SK-N-SH (cell line): ENCODE data around the gene CD81. TPM values are rescaled to one million over a fixed set of nuclear protein-coding genes. Genes with fewer than 3 reads are reported as not detected.
"Not testable (repeated sequence)": the region's sequence is repeated elsewhere in the genome, so short reads cannot be mapped to it uniquely, and the experiment has no call there.

Experiments used
- CTCF ChIA-PET: fragments of 300-600, 350-600 bp; formaldehyde crosslinking; extraction: SDS; loops from one replicate; lab custom pipeline; 2021; lab: Yijun Ruan, JAX
- POLR2A ChIA-PET: fragments of 350-600 bp; sonication (Branson Sonifier 250); formaldehyde crosslinking; extraction: SDS; loops from one replicate; lab custom pipeline; 2020; ENCODE audit warnings: antibody characterized with exemption, inconsistent platforms; lab: Yijun Ruan, JAX
- DNase-seq: peaks from one replicate; pipeline ENCODE4 v3.0.0; 2012
- H2AFZ ChIP-seq: fragments of 200-600 bp; sonication (generic); 2 replicates; pipeline ENCODE4 v1.8.1; 2016; ENCODE audit warnings: antibody characterized with exemption, mild to moderate bottlenecking, low read depth
- H3F3A ChIP-seq: fragments of 200-600 bp; sonication (generic); replicated peaks from 2 replicates; pipeline ENCODE3; 2016; ENCODE audit warnings: antibody characterized with exemption, mild to moderate bottlenecking; ENCODE audit not compliant: insufficient read depth
- H3K27ac ChIP-seq, 2 experiments: fragments of 200-500 bp in 1 of 2; fragments of 200-600 bp in 1 of 2; sonication (Bioruptor generic) in 1 of 2; sonication (generic), shearing (Covaris generic) in 1 of 2; 2 replicates each; pipeline versions ENCODE4 v1.5.1 to v1.6.1; 2014 to 2016; ENCODE audit warnings: low read depth in 2 of 2, inconsistent platforms in 1 of 2, low read length in 1 of 2, mild to moderate bottlenecking in 1 of 2, mixed read lengths in 1 of 2
- H3K27me3 ChIP-seq: fragments of 200-600 bp; sonication (generic), shearing (Covaris generic); 2 replicates; pipeline ENCODE4 v1.6.1; 2016; ENCODE audit warnings: mixed run types; ENCODE audit not compliant: insufficient read depth
- H3K36me3 ChIP-seq, 2 experiments: fragments of 200-500 bp in 1 of 2; fragments of 200-600 bp in 1 of 2; sonication (Bioruptor generic) in 1 of 2; sonication (generic) in 1 of 2; replicated peaks in 1 of 2; 2 replicates each; pipeline versions ENCODE3 to v1.5.1; 2014 to 2016; ENCODE audit warnings: low read length in 1 of 2, mild to moderate bottlenecking in 1 of 2; ENCODE audit not compliant: insufficient read depth in 2 of 2, control insufficient read depth in 1 of 2
- H3K4me1 ChIP-seq, 2 experiments: fragments of 200-500 bp in 1 of 2; fragments of 200-600 bp in 1 of 2; sonication (Bioruptor generic) in 1 of 2; sonication (generic), shearing (Covaris generic) in 1 of 2; 2 replicates each; pipeline versions ENCODE4 v1.5.1 to v1.6.1; 2014 to 2016; ENCODE audit warnings: low read depth in 1 of 2, low read length in 1 of 2, mixed run types in 1 of 2; ENCODE audit not compliant: insufficient read depth in 2 of 2, control insufficient read depth in 1 of 2
- H3K4me2 ChIP-seq: fragments of 200-600 bp; sonication (generic), shearing (Covaris generic); 2 replicates; pipeline ENCODE4 v1.6.1; 2017; ENCODE audit warnings: mixed run types
- H3K4me3 ChIP-seq, 2 experiments: fragments of 200-500 bp in 1 of 2; fragments of 200-600 bp in 1 of 2; sonication (Bioruptor generic) in 1 of 2; sonication (generic), shearing (Covaris generic) in 1 of 2; 2 replicates each; pipeline versions ENCODE4 v1.5.1 to v1.8.1; 2014 to 2016; ENCODE audit warnings: low read depth in 2 of 2, inconsistent platforms in 1 of 2, low read length in 1 of 2, mild to moderate bottlenecking in 1 of 2, mixed read lengths in 1 of 2, moderate library complexity in 1 of 2
- H3K79me2 ChIP-seq: fragments of 200-600 bp; sonication (generic); 2 replicates; pipeline ENCODE4 v1.8.1; 2017; ENCODE audit warnings: mild to moderate bottlenecking; ENCODE audit not compliant: insufficient read depth
- H3K9ac ChIP-seq: fragments of 200-600 bp; sonication (generic); 2 replicates; pipeline ENCODE4 v1.6.1; 2017; ENCODE audit warnings: mixed run types
- H3K9me2 ChIP-seq: fragments of 200-600 bp; sonication (generic); 2 replicates; pipeline ENCODE4 v1.6.1; 2017; ENCODE audit warnings: mixed run types
- H3K9me3 ChIP-seq: fragments of 200-600 bp; sonication (generic); 2 replicates; pipeline ENCODE4 v1.6.1; 2017; ENCODE audit warnings: mixed run types, mild to moderate bottlenecking, moderate library complexity
- H4K20me1 ChIP-seq: fragments of 200-600 bp; sonication (generic); 2 replicates; pipeline ENCODE4 v1.6.1; 2017; ENCODE audit warnings: mild to moderate bottlenecking, mixed run types; ENCODE audit not compliant: insufficient read depth
- ELF1 ChIP-seq: IDR thresholded peaks from 2 replicates; pipeline ENCODE4 v1.4.0; 2012
- FOSL2 ChIP-seq: IDR thresholded peaks from 2 replicates; pipeline ENCODE4 v1.4.0; 2012; ENCODE audit warnings: low read depth, mild to moderate bottlenecking, moderate library complexity, borderline replicate concordance
- JUND ChIP-seq: IDR thresholded peaks from 2 replicates; pipeline ENCODE4 v1.4.0; 2012
- NFIC ChIP-seq: IDR thresholded peaks from 2 replicates; pipeline ENCODE4 v1.4.0; 2012; ENCODE audit warnings: borderline replicate concordance
- POLR2AphosphoS5 ChIP-seq: IDR thresholded peaks from 2 replicates; pipeline ENCODE4 v1.6.1; 2012; ENCODE audit warnings: low read depth, low read length
- RAD21 ChIP-seq: IDR thresholded peaks from 2 replicates; pipeline ENCODE4 v1.6.1; 2012; ENCODE audit warnings: mild to moderate bottlenecking, low read length
- RCOR1 ChIP-seq: fragments of 150-350 bp; IDR thresholded peaks from 2 replicates; pipeline ENCODE4 v1.6.1; 2017; ENCODE audit warnings: antibody characterized with exemption, low read length
- SMC3 ChIP-seq: IDR thresholded peaks from 2 replicates; pipeline ENCODE4 v1.6.1; 2012; ENCODE audit warnings: low read depth, low read length, improper control_type of control experiment
- TCF12 ChIP-seq: IDR thresholded peaks from 2 replicates; pipeline ENCODE4 v1.4.0; 2012
- WGBS: methylation state at CpG from one replicate; pipeline ENCODE4 v1.1.6; 2017; ENCODE audit warnings: low lambda C conversion rate; 5-methylcytosine and 5-hydroxymethylcytosine counted together
- polyA plus RNA-seq, 3 experiments: library from polyadenylated mRNA; depleted of rRNA; stranded (reverse); fragments of >200 nt; gene quantifications; 2 replicates each; pipeline ENCODE4 v1.2.3, GENCODE V29; 2012
- TF ChIP-seq, protein P1 (sequence below): IDR thresholded peaks from 2 replicates; pipeline ENCODE4 v1.4.0; 2012; ENCODE audit warnings: low read depth

The CD81 gene
- polyA plus RNA-seq, 1 of the 3 experiments (the other 2 are of a cell fraction): 517 TPM

- Histone ChIP-seq H4K20me1 (no peaks in the 10 kb centered on the region), H3K27ac (no peak overlapping the region), H3K9ac (no peak overlapping the region), H3K27me3 (no peaks in the 10 kb centered on the region), H3K4me1 (no peaks in the 10 kb centered on the region), H3K79me2 (no peaks in the 10 kb centered on the region), H3F3A (no peaks in the 10 kb centered on the region), H3K9me2 (no peaks in the 10 kb centered on the region)
- POLR2A ChIA-PET: no interaction called here
- CTCF ChIA-PET: no interaction called here
- DNase-seq: no peak
- TF ChIP-seq, protein P1, sequence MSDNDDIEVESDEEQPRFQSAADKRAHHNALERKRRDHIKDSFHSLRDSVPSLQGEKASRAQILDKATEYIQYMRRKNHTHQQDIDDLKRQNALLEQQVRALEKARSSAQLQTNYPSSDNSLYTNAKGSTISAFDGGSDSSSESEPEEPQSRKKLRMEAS: no peak
- TF ChIP-seq SMC3 (no peak), RCOR1 (no peak), POLR2AphosphoS5 (no peak), TCF12 (no peak), NFIC (no peak), RAD21 (no peak), FOSL2 (no peak), ELF1 (no peak), JUND (no peak)
- TF ChIP-seq, all 33 proteins: peak for 0
- WGBS: 78% methylated on average over 5 of the region's 5 CpGs
- Histone ChIP-seq H3K4me2 (no peak overlapping the region), H3K36me3 (no peaks in the 10 kb centered on the region), H3K4me3 (no peak overlapping the region), H3K9me3 (no peaks in the 10 kb centered on the region), H2AFZ (no peak overlapping the region)
Observed at GRCh38 chr11:2331404-2331803, 45.7 kb upstream of the CD81 start.

- not testable (repeated sequence) for H3K36me3 ChIP-seq
Observed at GRCh38 chr11:2332569-2332968, 44.5 kb upstream of the CD81 start.

GRCh38 chr11:2333486-2334205 lies 43.5 kb upstream of the CD81 start:
- not testable (repeated sequence) for H3K27ac ChIP-seq
- WGBS: 38% methylated on average over 2 of the region's 4 CpGs

More at GRCh38 chr11:2332569-2332968, 44.5 kb upstream of the CD81 start:
- DNase-seq, H3K79me2 ChIP-seq, H3K9me2 ChIP-seq, POLR2A ChIA-PET, CTCF ChIA-PET, H2AFZ ChIP-seq, H3K4me1 ChIP-seq, H3F3A ChIP-seq, H3K27me3 ChIP-seq, H3K27ac ChIP-seq, H4K20me1 ChIP-seq, H3K9me3 ChIP-seq, H3K9ac ChIP-seq, H3K4me3 ChIP-seq, H3K4me2 ChIP-seq: not testable (repeated sequence)
- 75% methylated on average over 4 of the region's 29 CpGs for WGBS

DNA sequence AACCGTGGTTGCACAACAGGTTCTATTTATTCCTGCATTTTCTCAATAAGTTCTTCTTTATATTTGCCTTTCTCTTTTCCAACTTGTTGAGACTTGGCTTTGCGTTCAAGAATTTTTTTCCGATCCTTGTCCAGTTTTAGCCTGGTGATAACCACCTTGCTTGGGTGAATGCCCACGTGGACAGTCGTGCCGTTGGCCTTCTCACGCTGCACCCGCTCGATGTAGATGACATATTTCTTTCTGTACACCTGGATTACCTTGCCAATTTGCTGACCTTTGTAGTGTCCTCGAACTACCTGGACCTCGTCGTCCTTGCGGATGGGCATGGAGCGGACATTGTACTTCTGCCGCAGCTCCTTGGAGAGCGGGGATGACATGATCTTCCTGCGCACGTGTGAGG lies 41.8 kb upstream of the CD81 start:
- H3K9ac ChIP-seq, H3K4me2 ChIP-seq, H3K27ac ChIP-seq, H3F3A ChIP-seq, POLR2A ChIA-PET, H3K79me2 ChIP-seq, H3K4me1 ChIP-seq, H3K9me2 ChIP-seq, H3K9me3 ChIP-seq, H3K27me3 ChIP-seq, H3K36me3 ChIP-seq, H4K20me1 ChIP-seq, CTCF ChIA-PET, H3K4me3 ChIP-seq, H2AFZ ChIP-seq, DNase-seq: not testable (repeated sequence)
- WGBS: 73% methylated on average over 18 of the region's 18 CpGs

More at GRCh38 chr11:2333486-2334205, 43.5 kb upstream of the CD81 start:
- H3K4me1 ChIP-seq, H3K4me2 ChIP-seq, DNase-seq, H3K36me3 ChIP-seq, H3K9ac ChIP-seq, POLR2A ChIA-PET, H3K9me3 ChIP-seq, H3K27me3 ChIP-seq, H3F3A ChIP-seq, H3K4me3 ChIP-seq, H4K20me1 ChIP-seq, CTCF ChIA-PET, H2AFZ ChIP-seq, H3K9me2 ChIP-seq, H3K79me2 ChIP-seq: not testable (repeated sequence)

DNA sequence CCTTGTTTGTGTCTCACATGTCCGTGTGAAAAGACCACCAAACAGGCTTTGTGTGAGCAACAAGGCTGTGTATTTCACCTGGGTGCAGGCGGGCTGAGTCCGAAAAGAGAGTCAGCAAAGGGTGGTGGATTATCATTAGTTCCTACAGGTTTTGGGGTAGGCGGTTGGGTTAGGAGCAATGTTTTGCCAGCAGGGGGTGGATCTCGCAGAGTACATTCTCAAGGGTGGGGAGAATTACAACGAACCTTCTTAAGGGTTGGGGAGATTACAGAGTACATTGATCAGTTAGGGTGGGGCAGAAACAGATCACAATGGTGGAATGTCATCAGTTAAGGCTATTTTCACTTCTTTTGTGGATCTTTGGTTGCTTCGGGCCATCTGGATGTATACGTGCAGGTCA lies 38.4 kb upstream of the CD81 start:
- H3F3A ChIP-seq, DNase-seq, H3K27me3 ChIP-seq, H3K27ac ChIP-seq, H3K4me1 ChIP-seq, H2AFZ ChIP-seq, H3K9me3 ChIP-seq, H3K4me3 ChIP-seq, H3K9ac ChIP-seq, H3K4me2 ChIP-seq, H4K20me1 ChIP-seq, H3K9me2 ChIP-seq, POLR2A ChIA-PET, H3K79me2 ChIP-seq, H3K36me3 ChIP-seq: not testable (repeated sequence)
- CTCF ChIA-PET: interaction anchor here (1.3 kb wide), 1 partner anchor 82 kb away, joined by 3 read pairs; no protein-coding TSS in a partner anchor
- 62% methylated on average over 8 of the region's 8 CpGs for WGBS
